ENCODE results near the gene RAN. TPM values are rescaled to one million over a fixed set of nuclear protein-coding genes. Genes with fewer than 3 reads are reported as not detected.
"Not testable (repeated sequence)": the region's sequence is repeated elsewhere in the genome, so short reads cannot be mapped to it uniquely, and the experiment has no call there.

Gene RAN
- total and polyA plus RNA-seq, 2 experiments from 2014 or later: 260 to 785 TPM

DNA sequence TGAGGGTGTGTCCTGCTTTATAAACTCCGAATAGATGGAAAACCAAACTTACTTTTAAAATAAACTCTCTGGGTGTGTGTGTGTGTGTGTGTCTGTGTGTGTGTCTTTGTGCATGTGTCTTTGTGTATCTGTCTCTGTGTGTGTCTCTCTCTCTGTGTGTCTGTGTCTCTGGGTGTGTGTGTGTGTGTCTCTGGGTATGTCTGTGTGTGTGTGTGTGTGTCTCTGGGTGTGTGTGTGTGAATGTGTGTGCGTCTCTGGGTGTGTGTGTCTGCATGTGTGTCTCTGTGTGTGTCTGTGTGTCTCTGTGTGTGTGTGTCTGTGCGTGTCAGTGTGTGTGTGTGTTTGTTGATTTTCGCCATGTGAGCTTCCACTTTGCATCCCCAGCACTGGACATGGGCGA is 9.2 kb downstream of the RAN start:
- TF ChIP-seq, protein P1, sequence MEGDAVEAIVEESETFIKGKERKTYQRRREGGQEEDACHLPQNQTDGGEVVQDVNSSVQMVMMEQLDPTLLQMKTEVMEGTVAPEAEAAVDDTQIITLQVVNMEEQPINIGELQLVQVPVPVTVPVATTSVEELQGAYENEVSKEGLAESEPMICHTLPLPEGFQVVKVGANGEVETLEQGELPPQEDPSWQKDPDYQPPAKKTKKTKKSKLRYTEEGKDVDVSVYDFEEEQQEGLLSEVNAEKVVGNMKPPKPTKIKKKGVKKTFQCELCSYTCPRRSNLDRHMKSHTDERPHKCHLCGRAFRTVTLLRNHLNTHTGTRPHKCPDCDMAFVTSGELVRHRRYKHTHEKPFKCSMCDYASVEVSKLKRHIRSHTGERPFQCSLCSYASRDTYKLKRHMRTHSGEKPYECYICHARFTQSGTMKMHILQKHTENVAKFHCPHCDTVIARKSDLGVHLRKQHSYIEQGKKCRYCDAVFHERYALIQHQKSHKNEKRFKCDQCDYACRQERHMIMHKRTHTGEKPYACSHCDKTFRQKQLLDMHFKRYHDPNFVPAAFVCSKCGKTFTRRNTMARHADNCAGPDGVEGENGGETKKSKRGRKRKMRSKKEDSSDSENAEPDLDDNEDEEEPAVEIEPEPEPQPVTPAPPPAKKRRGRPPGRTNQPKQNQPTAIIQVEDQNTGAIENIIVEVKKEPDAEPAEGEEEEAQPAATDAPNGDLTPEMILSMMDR (IDR thresholded peaks at IDR 0.05; ENCODE audit: low read depth, low read length): no peak
- no peaks in the 10 kb centered on the region for H3K4me1 ChIP-seq (ENCODE audit: low read depth)
- H3K36me3 ChIP-seq: peaks cover 7% of the 10 kb centered on the region
- no peak overlapping the region for H3K4me3 ChIP-seq
- H3K9me3 ChIP-seq (ENCODE audit: low read depth): no peaks in the 10 kb centered on the region
- H3K27ac ChIP-seq: no peak overlapping the region
- no peaks in the 10 kb centered on the region for H3K27me3 ChIP-seq
- no peak for DNase-seq (ENCODE audit: low read depth in 1 of 2, low spot score in 1 of 2)

DNA sequence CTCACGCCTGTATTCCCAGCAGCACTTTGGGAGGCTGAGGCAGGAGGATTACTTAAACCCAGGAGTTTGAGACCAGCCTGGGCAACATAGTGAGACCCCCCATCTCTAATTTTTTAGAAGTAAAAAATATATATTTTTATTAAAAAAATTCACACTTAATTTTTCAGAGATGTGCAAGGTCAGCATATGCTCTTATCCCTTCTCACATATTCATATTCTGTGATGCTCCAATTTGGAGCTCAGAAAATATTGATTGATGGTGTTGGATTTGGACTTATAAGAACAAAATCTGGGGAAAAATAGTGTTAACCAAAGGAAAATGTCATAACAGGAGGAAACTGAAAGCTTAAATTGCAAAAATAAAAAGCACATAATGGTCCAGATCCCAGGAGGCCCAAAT is 9.7 kb downstream of the RAN start:
- H3K27ac ChIP-seq: no peak overlapping the region
- peaks cover 2% of the 10 kb centered on the region for H3K36me3 ChIP-seq
- H3K4me1 ChIP-seq (ENCODE audit: low read depth): no peaks in the 10 kb centered on the region
- TF ChIP-seq, protein P1 (IDR thresholded peaks at IDR 0.05; ENCODE audit: low read depth, low read length): no peak
- no peak overlapping the region for H3K4me3 ChIP-seq
- H3K27me3 ChIP-seq: no peaks in the 10 kb centered on the region
- no peaks in the 10 kb centered on the region for H3K9me3 ChIP-seq (ENCODE audit: low read depth)
- DNase-seq (ENCODE audit: low read depth in 1 of 2, low spot score in 1 of 2): no peak

DNA sequence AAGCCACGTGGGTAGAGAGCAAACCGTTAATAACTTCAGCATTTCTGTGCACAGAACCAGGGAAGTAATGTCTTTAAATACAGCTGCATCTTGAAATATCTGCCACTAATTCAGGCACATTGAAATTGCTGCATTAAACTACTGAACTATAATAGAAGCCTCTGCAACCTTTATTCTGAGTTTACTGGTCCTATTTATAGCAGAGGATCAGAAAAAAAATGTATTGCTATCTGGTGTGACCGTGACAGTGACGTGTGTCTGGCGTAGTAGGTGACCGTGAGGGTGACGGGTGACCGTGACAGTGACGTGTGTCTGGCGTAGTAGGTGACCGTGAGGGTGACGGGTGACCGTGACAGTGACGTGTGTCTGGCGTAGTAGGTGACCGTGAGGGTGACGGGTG is 15.3 kb downstream of the RAN start:
- not testable (repeated sequence) for H3K36me3 ChIP-seq; H3K4me1 ChIP-seq (ENCODE audit: low read depth); H3K27me3 ChIP-seq; H3K9me3 ChIP-seq (ENCODE audit: low read depth); H3K27ac ChIP-seq; DNase-seq (ENCODE audit: low read depth in 1 of 2, low spot score in 1 of 2); H3K4me3 ChIP-seq

DNA sequence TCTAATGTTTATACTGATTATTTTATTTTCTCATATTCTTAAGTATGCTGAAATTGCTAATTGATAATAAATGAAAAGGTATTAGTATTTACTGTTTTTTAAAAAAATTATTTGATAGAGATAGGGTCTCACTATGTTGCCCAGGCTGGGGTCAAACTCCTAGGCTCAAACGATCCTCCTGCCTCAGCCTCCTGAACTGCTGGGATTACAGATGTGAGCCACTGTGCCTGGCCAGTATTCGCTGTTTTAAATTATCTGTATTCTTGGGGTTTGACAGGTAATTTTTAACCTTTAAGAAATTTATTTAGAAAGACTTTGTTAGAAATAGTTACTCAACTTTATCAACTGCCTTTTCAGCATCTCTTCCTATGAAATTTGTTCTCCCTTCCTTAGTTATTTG is 32.2 kb downstream of the RAN start:
- no peak for DNase-seq (ENCODE audit: low read depth in 1 of 2, low spot score in 1 of 2)
- H3K4me3 ChIP-seq: no peak overlapping the region
- H3K27me3 ChIP-seq: no peaks in the 10 kb centered on the region
- TF ChIP-seq, protein P1 (IDR thresholded peaks at IDR 0.05; ENCODE audit: low read depth, low read length): no peak
- H3K9me3 ChIP-seq (ENCODE audit: low read depth): no peaks in the 10 kb centered on the region
- H3K27ac ChIP-seq: no peak overlapping the region
- no peaks in the 10 kb centered on the region for H3K36me3 ChIP-seq
- no peaks in the 10 kb centered on the region for H3K4me1 ChIP-seq (ENCODE audit: low read depth)

DNA sequence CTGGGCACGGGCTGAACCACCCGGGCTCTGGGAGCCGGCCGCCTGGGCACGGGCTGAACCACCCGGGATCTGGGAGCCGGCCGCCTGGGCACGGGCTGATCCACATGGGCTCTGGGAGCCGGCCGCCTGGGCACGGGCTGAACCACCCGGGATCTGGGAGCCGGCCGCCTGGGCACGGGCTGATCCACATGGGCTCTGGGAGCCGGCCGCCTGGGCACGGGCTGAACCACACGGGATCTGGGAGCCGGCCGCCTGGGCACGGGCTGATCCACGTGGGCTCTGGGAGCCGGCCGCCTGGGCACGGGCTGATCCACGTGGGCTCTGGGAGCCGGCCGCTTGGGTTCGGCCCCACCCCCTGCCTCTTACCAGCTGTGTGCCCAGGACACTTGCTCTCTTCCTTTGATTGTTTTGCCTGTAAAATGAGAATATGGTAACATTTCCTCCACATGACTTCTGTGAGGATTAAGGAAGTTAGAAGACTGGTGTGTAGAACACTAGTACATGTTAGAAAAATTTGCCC is 33.1 kb downstream of the RAN start:
- not testable (repeated sequence) for H3K9me3 ChIP-seq (ENCODE audit: low read depth); H3K27ac ChIP-seq; H3K36me3 ChIP-seq; H3K4me3 ChIP-seq; H3K4me1 ChIP-seq (ENCODE audit: low read depth); DNase-seq (ENCODE audit: low read depth in 1 of 2, low spot score in 1 of 2); H3K27me3 ChIP-seq

DNA sequence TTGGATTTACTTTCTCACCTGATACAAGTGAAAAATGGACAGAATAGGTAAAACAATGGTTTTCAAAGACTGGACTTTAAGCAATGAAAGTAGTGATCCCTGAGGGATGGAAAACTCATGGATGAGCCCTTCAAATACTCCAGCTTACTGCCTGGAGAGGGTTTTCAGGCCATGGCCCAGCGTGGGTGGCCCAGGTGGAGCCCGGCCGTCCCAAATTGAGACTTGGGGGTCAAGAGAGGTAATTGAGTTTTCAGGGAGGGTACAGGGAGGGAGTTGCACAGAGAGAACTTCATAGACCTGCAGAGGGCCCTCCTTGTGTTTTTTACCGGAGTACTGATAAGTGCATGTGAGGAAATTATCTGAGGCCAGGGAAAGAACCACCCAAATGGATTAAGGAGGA is 37.2 kb downstream of the RAN start:
- Histone ChIP-seq H3K27ac (no peak overlapping the region), H3K4me3 (no peak overlapping the region), H3K36me3 (no peaks in the 10 kb centered on the region), H3K9me3 (ENCODE audit: low read depth) (no peaks in the 10 kb centered on the region), H3K4me1 (ENCODE audit: low read depth) (no peaks in the 10 kb centered on the region), H3K27me3 (no peaks in the 10 kb centered on the region)
- TF ChIP-seq, protein P1 (IDR thresholded peaks at IDR 0.05; ENCODE audit: low read depth, low read length): no peak
- DNase-seq (ENCODE audit: low read depth in 1 of 2, low spot score in 1 of 2): no peak

DNA sequence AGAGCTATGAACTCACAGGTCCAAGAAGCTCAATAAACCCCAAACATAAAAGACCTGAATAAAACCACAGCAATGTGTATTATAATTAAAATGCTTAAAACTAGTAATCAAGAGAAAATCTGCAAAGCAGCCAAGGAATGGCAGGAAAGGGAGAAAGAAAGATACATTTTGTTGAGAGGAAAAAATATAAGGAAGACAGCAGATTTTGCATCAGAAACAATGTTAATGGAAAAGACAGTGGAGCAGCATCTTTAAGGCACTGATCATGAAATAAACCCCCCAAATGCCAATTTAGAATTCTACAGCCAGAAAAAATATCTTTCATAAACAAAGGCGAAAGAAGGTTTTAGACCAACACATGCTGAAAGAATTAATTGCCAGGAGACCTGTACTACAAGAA is 39.3 kb downstream of the RAN start:
- Histone ChIP-seq H3K4me3 (no peak overlapping the region), H3K27ac (no peak overlapping the region), H3K4me1 (ENCODE audit: low read depth) (no peaks in the 10 kb centered on the region), H3K9me3 (ENCODE audit: low read depth) (no peaks in the 10 kb centered on the region), H3K36me3 (no peaks in the 10 kb centered on the region), H3K27me3 (no peaks in the 10 kb centered on the region)
- no peak for DNase-seq (ENCODE audit: low read depth in 1 of 2, low spot score in 1 of 2)
- TF ChIP-seq, protein P1 (IDR thresholded peaks at IDR 0.05; ENCODE audit: low read depth, low read length): no peak

All from cardiac muscle cell (in vitro differentiated cells and primary cell).